HEK293 (cell line): ENCODE measurements around the gene GREB1L.

Experiments
- CTCF ChIA-PET: fragments of 350-600 bp; formaldehyde crosslinking; extraction: SDS; loops from one replicate; lab custom pipeline; 2021; ENCODE audit warnings: antibody characterized with exemption; lab: Yijun Ruan, JAX
- POLR2A ChIA-PET: fragments of 300-600 bp; formaldehyde crosslinking; extraction: SDS; loops from one replicate; lab custom pipeline; 2020; ENCODE audit warnings: antibody characterized with exemption, inconsistent platforms; lab: Yijun Ruan, JAX
- H3K27ac ChIP-seq: fragments of 200-500 bp; sonication (Bioruptor generic); 2 replicates; pipeline ENCODE4 v1.5.1; 2014; ENCODE audit warnings: low read depth, low read length, control low read depth, inconsistent platforms; ENCODE audit errors: extremely low read depth
- H3K36me3 ChIP-seq, 2 experiments: fragments of 200-500 bp in 1 of 2; sonication (Bioruptor generic) in 1 of 2; 1 replicate in 1 of 2; 2 replicates in 1 of 2; pipeline ENCODE4 v1.5.1; 2014 to 2017; ENCODE audit warnings: inconsistent platforms in 2 of 2, low read length in 2 of 2; ENCODE audit not compliant: control insufficient read depth in 2 of 2, insufficient read depth in 1 of 2
- H3K4me1 ChIP-seq: fragments of 200-500 bp; sonication (Bioruptor generic); 2 replicates; pipeline ENCODE4 v1.5.1; 2014; ENCODE audit warnings: mild to moderate bottlenecking, low read length, inconsistent platforms; ENCODE audit not compliant: control insufficient read depth, insufficient read depth
- H3K4me3 ChIP-seq: 2 replicates; pipeline ENCODE4 v1.5.1; 2011; ENCODE audit warnings: low read depth, mild to moderate bottlenecking, control low read depth, low read length, moderate library complexity
- H3K9me3 ChIP-seq: fragments of 200-500 bp; sonication (Bioruptor generic); 2 replicates; pipeline ENCODE4 v1.5.1; 2014; ENCODE audit warnings: low read depth, low read length, inconsistent platforms; ENCODE audit not compliant: control insufficient read depth, insufficient read depth
- BCL11A ChIP-seq: fragments of 450-650 bp; formaldehyde crosslinking; IDR thresholded peaks from 2 replicates; pipeline ENCODE4 v1.5.1; 2016; ENCODE audit warnings: low read depth, missing biosample characterization, missing genetic modification characterization
- HIC1 ChIP-seq: fragments of 450-650 bp; formaldehyde crosslinking; IDR thresholded peaks from 2 replicates; pipeline ENCODE4 v1.5.1; 2016; ENCODE audit warnings: missing biosample characterization, missing genetic modification characterization
- HOXA7 ChIP-seq: sonication (generic); formaldehyde crosslinking; IDR thresholded peaks from 2 replicates; pipeline ENCODE4 v1.8.1; 2022; ENCODE audit warnings: missing genetic modification reagents, borderline replicate concordance
- MEIS1 ChIP-seq: sonication (generic); formaldehyde crosslinking; IDR thresholded peaks from 2 replicates; pipeline ENCODE4 v1.8.1; 2022; ENCODE audit warnings: missing genetic modification reagents, mild to moderate bottlenecking, borderline replicate concordance
- OSR2 ChIP-seq: fragments of 450-650 bp; formaldehyde crosslinking; IDR thresholded peaks from 2 replicates; pipeline ENCODE4 v1.5.1; 2016; ENCODE audit warnings: missing biosample characterization, missing genetic modification characterization
- PATZ1 ChIP-seq: fragments of 450-650 bp; formaldehyde crosslinking; IDR thresholded peaks from 2 replicates; pipeline ENCODE4 v1.5.1; 2016; ENCODE audit warnings: missing biosample characterization, missing genetic modification characterization
- PRDM1 ChIP-seq: fragments of 450-650 bp; formaldehyde crosslinking; IDR thresholded peaks from 2 replicates; pipeline ENCODE4; 2016; ENCODE audit warnings: missing biosample characterization, missing genetic modification characterization
- ZBTB8A ChIP-seq: fragments of 450-650 bp; formaldehyde crosslinking; IDR thresholded peaks from 2 replicates; pipeline ENCODE4 v1.5.1; 2016; ENCODE audit warnings: missing biosample characterization, missing genetic modification characterization
- ZFHX2 ChIP-seq: fragments of 450-650 bp; formaldehyde crosslinking; conservative IDR thresholded peaks from 2 replicates; pipeline ENCODE4 v1.5.1; 2016; ENCODE audit warnings: missing biosample characterization, missing genetic modification characterization
- ZFP3 ChIP-seq: fragments of 450-650 bp; formaldehyde crosslinking; IDR thresholded peaks from 2 replicates; pipeline ENCODE4 v1.5.1; 2016; ENCODE audit warnings: low read depth, missing biosample characterization, missing genetic modification characterization
- ZNF221 ChIP-seq: fragments of 450-650 bp; formaldehyde crosslinking; IDR thresholded peaks from 2 replicates; pipeline ENCODE4 v1.5.1; 2017; ENCODE audit warnings: missing biosample characterization, missing genetic modification characterization, borderline replicate concordance
- ZNF335 ChIP-seq: fragments of 450-650 bp; formaldehyde crosslinking; conservative IDR thresholded peaks from 2 replicates; pipeline ENCODE4 v1.5.1; 2016; ENCODE audit warnings: missing biosample characterization, missing genetic modification characterization
- ZNF341 ChIP-seq: fragments of 450-650 bp; formaldehyde crosslinking; IDR thresholded peaks from 2 replicates; pipeline ENCODE4; 2016; ENCODE audit warnings: low read depth, missing biosample characterization, missing genetic modification characterization
- ZNF426 ChIP-seq: fragments of 450-650 bp; formaldehyde crosslinking; IDR thresholded peaks from 2 replicates; pipeline ENCODE4 v1.5.1; 2017; ENCODE audit warnings: missing biosample characterization, missing genetic modification characterization, mild to moderate bottlenecking, inconsistent platforms, moderate library complexity
- ZNF473 ChIP-seq: fragments of 450-650 bp; formaldehyde crosslinking; IDR thresholded peaks from 2 replicates; pipeline ENCODE4 v1.5.1; 2017; ENCODE audit warnings: missing biosample characterization, missing genetic modification characterization
- ZNF514 ChIP-seq: fragments of 450-650 bp; formaldehyde crosslinking; IDR thresholded peaks from 2 replicates; pipeline ENCODE4 v1.5.1; 2016; ENCODE audit warnings: missing biosample characterization, missing genetic modification characterization
- ZNF529 ChIP-seq: fragments of 450-650 bp; formaldehyde crosslinking; IDR thresholded peaks from 2 replicates; pipeline ENCODE4 v1.5.1; 2017; ENCODE audit warnings: missing genetic modification characterization, missing biosample characterization; ENCODE audit not compliant: insufficient replicate concordance
- ZNF600 ChIP-seq: fragments of 450-650 bp; formaldehyde crosslinking; IDR thresholded peaks from 2 replicates; pipeline ENCODE4 v1.5.1; 2016; ENCODE audit warnings: missing biosample characterization, missing genetic modification characterization
- ZNF629 ChIP-seq: fragments of 450-650 bp; formaldehyde crosslinking; IDR thresholded peaks from 2 replicates; pipeline ENCODE4 v1.5.1; 2017; ENCODE audit warnings: missing biosample characterization, missing genetic modification characterization
- ZNF777 ChIP-seq: fragments of 450-650 bp; formaldehyde crosslinking; IDR thresholded peaks from 2 replicates; pipeline ENCODE4 v1.5.1; 2017; ENCODE audit warnings: missing biosample characterization, missing genetic modification characterization, borderline replicate concordance
- ZNF837 ChIP-seq: fragments of 450-650 bp; formaldehyde crosslinking; IDR thresholded peaks from 2 replicates; pipeline ENCODE4 v1.5.1; 2016; ENCODE audit warnings: missing biosample characterization, missing genetic modification characterization
- TF ChIP-seq, protein P1 (sequence below): fragments of 450-650 bp; formaldehyde crosslinking; IDR thresholded peaks from 2 replicates; pipeline ENCODE4 v1.5.1; 2017; ENCODE audit warnings: missing biosample characterization, mild to moderate bottlenecking, missing genetic modification characterization, moderate library complexity

GREB1L gene

GRCh38 chr18:21242780-21243401 lies 859 bp downstream of the GREB1L start (continued):
- TF ChIP-seq, protein P1, sequence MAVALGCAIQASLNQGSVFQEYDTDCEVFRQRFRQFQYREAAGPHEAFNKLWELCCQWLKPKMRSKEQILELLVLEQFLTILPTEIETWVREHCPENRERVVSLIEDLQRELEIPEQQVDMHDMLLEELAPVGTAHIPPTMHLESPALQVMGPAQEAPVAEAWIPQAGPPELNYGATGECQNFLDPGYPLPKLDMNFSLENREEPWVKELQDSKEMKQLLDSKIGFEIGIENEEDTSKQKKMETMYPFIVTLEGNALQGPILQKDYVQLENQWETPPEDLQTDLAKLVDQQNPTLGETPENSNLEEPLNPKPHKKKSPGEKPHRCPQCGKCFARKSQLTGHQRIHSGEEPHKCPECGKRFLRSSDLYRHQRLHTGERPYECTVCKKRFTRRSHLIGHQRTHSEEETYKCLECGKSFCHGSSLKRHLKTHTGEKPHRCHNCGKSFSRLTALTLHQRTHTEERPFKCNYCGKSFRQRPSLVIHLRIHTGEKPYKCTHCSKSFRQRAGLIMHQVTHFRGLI (tag by site-specific recombination) = 0 out of 2 replicates have a peak, but pooled peaks have one; percentile 30
- peak; percentile 75 for TF ChIP-seq PRDM1 (tag by site-specific recombination)
- TF ChIP-seq MEIS1 (CRISPR knock-in tag) = no peak
- TF ChIP-seq ZNF335 (tag by site-specific recombination) = peak; percentile 71; the same call in 1 of the 2 replicates
- no peak for TF ChIP-seq PATZ1 (tag by site-specific recombination)
- TF ChIP-seq ZNF341 (tag by site-specific recombination) = peak; percentile 63
- no peak for TF ChIP-seq ZNF600 (tag by site-specific recombination)
- no peak for TF ChIP-seq OSR2 (tag by site-specific recombination)
- no peak; the same call in 1 of the 2 replicates for TF ChIP-seq ZFHX2
- TF ChIP-seq ZBTB8A = peak; percentile 86
- TF ChIP-seq HIC1 (tag by site-specific recombination) = peak; percentile 2; the same call in 1 of the 2 replicates
- TF ChIP-seq ZNF473 (tag by site-specific recombination) = no peak
- TF ChIP-seq HOXA7 (CRISPR knock-in tag) = no peak
- TF ChIP-seq, all 188 proteins: peak for 11

DNA sequence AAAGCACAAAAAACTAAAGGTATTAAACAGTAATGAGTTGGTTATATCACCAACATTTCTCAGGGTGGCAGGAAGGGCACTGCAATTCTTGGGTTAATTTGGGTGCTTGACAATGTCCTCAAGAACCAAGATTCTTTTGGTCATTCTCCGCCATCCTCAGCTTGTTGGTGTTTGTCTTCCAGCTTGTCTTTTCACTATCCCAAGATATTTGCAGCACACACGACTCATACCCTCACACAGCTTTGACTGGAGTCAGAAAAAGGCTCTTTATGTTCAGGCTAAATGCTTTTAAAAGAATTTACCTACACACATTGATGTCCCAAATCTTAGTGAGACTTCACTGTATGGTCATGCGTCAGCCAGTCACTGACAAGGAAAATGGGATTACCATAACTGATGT lies 12.5 kb downstream of the GREB1L start:
- POLR2A ChIA-PET = no interaction called here
- TF ChIP-seq ZNF529 (tag by site-specific recombination) (no peak), ZNF221 (no peak), ZFP3 (tag by site-specific recombination) (no peak), BCL11A (tag by site-specific recombination) (no peak), ZNF426 (no peak), ZNF837 (tag by site-specific recombination) (no peak), ZNF777 (tag by site-specific recombination) (no peak), ZNF629 (tag by site-specific recombination) (no peak), ZNF514 (tag by site-specific recombination) (no peak), ZNF600 (tag by site-specific recombination) (no peak)
- TF ChIP-seq, all 188 proteins: peak for 0

More for the DNA sequence above, 12.5 kb downstream of the GREB1L start:
- Histone ChIP-seq H3K27ac (no peak overlapping the region), H3K4me3 (no peak overlapping the region), H3K9me3 (no peaks in the 10 kb centered on the region), H3K36me3 (no peaks in the 10 kb centered on the region), H3K4me1 (no peaks in the 10 kb centered on the region)
- CTCF ChIA-PET = interaction anchor here (0.6 to 1.7 kb wide), 4 partner anchors 12 to 190 kb away, joined by 3 to 5 read pairs (median 4); partner anchors contain the start of gene GREB1L
